ENCODE data around the gene P3H3.

The P3H3 gene

DNA sequence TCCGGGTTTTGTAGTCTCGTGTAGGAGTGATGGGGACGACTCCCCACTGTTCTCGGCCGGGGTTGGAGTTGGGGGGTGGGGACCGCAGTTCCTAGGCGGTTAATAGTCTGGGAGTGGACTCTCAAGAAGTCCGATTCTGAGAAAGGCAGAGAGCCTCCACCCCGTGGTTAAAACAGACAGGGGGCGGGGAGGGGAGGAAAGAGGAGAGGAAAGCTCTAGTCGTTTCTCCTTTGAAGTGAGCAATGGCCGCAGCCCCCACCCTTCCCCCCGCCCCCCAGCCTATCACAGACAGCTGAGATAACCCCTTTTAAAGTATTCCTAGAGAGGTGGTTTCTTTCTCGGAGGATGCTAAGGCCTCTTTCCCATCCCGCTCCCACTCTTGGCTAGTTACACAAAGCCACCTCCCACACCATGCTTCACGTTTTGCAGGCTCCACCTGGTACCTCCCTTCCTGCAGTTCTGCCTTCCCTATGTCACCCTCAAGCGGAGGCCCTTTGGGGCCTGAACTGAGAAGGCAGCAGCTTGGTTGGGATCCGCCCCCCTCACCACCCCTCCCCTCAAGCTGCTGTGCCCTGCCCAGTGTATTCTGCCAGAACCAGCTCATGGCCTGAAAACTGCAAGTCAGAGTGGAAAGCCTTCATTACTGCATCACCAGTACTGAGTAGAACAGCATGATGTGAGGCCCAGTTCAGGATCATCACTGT is 24.6 kb downstream of the P3H3 start (continued):
- TF ChIP-seq ZNF157 (tag by site-specific recombination; IDR thresholded peaks at IDR 0.05) (no peak), ZNF544 (tag by site-specific recombination; IDR thresholded peaks at IDR 0.05) (no peak), ZNF561 (tag by site-specific recombination; IDR thresholded peaks at IDR 0.05; ENCODE audit: borderline replicate concordance) (no peak), SALL2 (tag by site-specific recombination; IDR thresholded peaks at IDR 0.05; ENCODE audit: borderline replicate concordance) (no peak), ZBTB8A (tag by site-specific recombination; IDR thresholded peaks at IDR 0.05) (no peak), ZNF184 (tag by site-specific recombination; IDR thresholded peaks at IDR 0.05) (no peak), ZNF416 (tag by site-specific recombination; IDR thresholded peaks at IDR 0.05) (no peak), ZNF623 (tag by site-specific recombination; IDR thresholded peaks at IDR 0.05) (no peak), ZNF792 (tag by site-specific recombination; IDR thresholded peaks at IDR 0.05) (no peak), ZNF335 (tag by site-specific recombination; conservative IDR thresholded peaks at IDR 0.05) (0 out of 2 replicates have a peak, but pooled peaks have one; percentile 8), ZNF341 (tag by site-specific recombination; IDR thresholded peaks at IDR 0.05; ENCODE audit: low read depth) (peak; percentile 93), SP7 (tag by site-specific recombination; IDR thresholded peaks at IDR 0.05) (no peak), KLF10 (tag by site-specific recombination; IDR thresholded peaks at IDR 0.05) (no peak), ZNF677 (tag by site-specific recombination; IDR thresholded peaks at IDR 0.05) (no peak), ZNF776 (tag by site-specific recombination; IDR thresholded peaks at IDR 0.05; ENCODE audit: borderline replicate concordance) (no peak), ZNF366 (tag by site-specific recombination; conservative IDR thresholded peaks at IDR 0.05) (no peak; the same call in 1 of the 2 replicates), ZNF785 (tag by site-specific recombination; IDR thresholded peaks at IDR 0.05) (no peak), ZNF155 (tag by site-specific recombination; IDR thresholded peaks at IDR 0.05) (no peak), ZNF660 (tag by site-specific recombination; IDR thresholded peaks at IDR 0.05) (0 out of 2 replicates have a peak, but pooled peaks have one; percentile 16), ZNF664 (tag by site-specific recombination; IDR thresholded peaks at IDR 0.05) (no peak), ZNF521 (tag by site-specific recombination; IDR thresholded peaks at IDR 0.05) (no peak), GLI2 (tag by site-specific recombination; IDR thresholded peaks at IDR 0.05; ENCODE audit: borderline replicate concordance, low read depth) (no peak), ZSCAN16 (tag by site-specific recombination; IDR thresholded peaks at IDR 0.05) (no peak), ZNF175 (tag by site-specific recombination; IDR thresholded peaks at IDR 0.05) (no peak), WT1 (tag by site-specific recombination; IDR thresholded peaks at IDR 0.05) (no peak)
- TF ChIP-seq, protein P1, sequence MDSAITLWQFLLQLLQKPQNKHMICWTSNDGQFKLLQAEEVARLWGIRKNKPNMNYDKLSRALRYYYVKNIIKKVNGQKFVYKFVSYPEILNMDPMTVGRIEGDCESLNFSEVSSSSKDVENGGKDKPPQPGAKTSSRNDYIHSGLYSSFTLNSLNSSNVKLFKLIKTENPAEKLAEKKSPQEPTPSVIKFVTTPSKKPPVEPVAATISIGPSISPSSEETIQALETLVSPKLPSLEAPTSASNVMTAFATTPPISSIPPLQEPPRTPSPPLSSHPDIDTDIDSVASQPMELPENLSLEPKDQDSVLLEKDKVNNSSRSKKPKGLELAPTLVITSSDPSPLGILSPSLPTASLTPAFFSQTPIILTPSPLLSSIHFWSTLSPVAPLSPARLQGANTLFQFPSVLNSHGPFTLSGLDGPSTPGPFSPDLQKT (IDR thresholded peaks at IDR 0.05; ENCODE audit: borderline replicate concordance, low read depth, low read length) = no peak
- TF ChIP-seq, protein P2, sequence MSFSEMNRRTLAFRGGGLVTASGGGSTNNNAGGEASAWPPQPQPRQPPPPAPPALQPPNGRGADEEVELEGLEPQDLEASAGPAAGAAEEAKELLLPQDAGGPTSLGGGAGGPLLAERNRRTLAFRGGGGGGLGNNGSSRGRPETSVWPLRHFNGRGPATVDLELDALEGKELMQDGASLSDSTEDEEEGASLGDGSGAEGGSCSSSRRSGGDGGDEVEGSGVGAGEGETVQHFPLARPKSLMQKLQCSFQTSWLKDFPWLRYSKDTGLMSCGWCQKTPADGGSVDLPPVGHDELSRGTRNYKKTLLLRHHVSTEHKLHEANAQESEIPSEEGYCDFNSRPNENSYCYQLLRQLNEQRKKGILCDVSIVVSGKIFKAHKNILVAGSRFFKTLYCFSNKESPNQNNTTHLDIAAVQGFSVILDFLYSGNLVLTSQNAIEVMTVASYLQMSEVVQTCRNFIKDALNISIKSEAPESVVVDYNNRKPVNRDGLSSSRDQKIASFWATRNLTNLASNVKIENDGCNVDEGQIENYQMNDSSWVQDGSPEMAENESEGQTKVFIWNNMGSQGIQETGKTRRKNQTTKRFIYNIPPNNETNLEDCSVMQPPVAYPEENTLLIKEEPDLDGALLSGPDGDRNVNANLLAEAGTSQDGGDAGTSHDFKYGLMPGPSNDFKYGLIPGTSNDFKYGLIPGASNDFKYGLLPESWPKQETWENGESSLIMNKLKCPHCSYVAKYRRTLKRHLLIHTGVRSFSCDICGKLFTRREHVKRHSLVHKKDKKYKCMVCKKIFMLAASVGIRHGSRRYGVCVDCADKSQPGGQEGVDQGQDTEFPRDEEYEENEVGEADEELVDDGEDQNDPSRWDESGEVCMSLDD (tag by site-specific recombination; IDR thresholded peaks at IDR 0.05) = 0 out of 2 replicates have a peak, but pooled peaks have one; percentile 28
- TF ChIP-seq, protein P3, sequence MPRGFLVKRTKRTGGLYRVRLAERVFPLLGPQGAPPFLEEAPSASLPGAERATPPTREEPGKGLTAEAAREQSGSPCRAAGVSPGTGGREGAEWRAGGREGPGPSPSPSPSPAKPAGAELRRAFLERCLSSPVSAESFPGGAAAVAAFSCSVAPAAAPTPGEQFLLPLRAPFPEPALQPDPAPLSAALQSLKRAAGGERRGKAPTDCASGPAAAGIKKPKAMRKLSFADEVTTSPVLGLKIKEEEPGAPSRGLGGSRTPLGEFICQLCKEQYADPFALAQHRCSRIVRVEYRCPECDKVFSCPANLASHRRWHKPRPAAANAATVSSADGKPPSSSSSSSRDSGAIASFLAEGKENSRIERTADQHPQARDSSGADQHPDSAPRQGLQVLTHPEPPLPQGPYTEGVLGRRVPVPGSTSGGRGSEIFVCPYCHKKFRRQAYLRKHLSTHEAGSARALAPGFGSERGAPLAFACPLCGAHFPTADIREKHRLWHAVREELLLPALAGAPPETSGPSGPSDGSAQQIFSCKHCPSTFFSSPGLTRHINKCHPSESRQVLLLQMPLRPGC (tag by site-specific recombination; IDR thresholded peaks at IDR 0.05) = no peak
- TF ChIP-seq, protein P4, sequence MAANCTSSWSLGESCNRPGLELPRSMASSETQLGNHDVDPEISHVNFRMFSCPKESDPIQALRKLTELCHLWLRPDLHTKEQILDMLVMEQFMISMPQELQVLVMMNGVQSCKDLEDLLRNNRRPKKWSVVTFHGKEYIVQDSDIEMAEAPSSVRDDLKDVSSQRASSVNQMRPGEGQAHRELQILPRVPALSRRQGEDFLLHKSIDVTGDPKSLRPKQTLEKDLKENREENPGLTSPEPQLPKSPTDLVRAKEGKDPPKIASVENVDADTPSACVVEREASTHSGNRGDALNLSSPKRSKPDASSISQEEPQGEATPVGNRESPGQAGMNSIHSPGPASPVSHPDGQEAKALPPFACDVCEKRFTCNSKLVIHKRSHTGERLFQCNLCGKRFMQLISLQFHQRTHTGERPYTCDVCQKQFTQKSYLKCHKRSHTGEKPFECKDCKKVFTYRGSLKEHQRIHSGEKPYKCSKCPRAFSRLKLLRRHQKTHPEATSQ (tag by site-specific recombination; IDR thresholded peaks at IDR 0.05) = no peak
- TF ChIP-seq, protein P5, sequence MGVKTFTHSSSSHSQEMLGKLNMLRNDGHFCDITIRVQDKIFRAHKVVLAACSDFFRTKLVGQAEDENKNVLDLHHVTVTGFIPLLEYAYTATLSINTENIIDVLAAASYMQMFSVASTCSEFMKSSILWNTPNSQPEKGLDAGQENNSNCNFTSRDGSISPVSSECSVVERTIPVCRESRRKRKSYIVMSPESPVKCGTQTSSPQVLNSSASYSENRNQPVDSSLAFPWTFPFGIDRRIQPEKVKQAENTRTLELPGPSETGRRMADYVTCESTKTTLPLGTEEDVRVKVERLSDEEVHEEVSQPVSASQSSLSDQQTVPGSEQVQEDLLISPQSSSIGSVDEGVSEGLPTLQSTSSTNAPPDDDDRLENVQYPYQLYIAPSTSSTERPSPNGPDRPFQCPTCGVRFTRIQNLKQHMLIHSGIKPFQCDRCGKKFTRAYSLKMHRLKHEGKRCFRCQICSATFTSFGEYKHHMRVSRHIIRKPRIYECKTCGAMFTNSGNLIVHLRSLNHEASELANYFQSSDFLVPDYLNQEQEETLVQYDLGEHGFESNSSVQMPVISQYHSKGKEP (tag by site-specific recombination; IDR thresholded peaks at IDR 0.05) = no peak
- TF ChIP-seq, protein P6, sequence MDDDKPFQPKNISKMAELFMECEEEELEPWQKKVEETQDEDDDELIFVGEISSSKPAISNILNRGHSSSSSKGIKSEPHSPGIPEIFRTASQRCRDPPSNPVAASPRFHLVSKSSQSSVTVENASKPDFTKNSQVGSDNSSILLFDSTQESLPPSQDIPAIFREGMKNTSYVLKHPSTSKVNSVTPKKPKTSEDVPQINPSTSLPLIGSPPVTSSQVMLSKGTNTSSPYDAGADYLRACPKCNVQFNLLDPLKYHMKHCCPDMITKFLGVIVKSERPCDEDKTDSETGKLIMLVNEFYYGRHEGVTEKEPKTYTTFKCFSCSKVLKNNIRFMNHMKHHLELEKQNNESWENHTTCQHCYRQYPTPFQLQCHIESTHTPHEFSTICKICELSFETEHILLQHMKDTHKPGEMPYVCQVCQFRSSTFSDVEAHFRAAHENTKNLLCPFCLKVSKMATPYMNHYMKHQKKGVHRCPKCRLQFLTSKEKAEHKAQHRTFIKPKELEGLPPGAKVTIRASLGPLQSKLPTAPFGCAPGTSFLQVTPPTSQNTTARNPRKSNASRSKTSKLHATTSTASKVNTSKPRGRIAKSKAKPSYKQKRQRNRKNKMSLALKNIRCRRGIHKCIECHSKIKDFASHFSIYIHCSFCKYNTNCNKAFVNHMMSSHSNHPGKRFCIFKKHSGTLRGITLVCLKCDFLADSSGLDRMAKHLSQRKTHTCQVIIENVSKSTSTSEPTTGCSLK (tag by site-specific recombination; IDR thresholded peaks at IDR 0.05) = no peak
